ENCODE results near the gene TMEM178A.

The TMEM178A gene

DNA sequence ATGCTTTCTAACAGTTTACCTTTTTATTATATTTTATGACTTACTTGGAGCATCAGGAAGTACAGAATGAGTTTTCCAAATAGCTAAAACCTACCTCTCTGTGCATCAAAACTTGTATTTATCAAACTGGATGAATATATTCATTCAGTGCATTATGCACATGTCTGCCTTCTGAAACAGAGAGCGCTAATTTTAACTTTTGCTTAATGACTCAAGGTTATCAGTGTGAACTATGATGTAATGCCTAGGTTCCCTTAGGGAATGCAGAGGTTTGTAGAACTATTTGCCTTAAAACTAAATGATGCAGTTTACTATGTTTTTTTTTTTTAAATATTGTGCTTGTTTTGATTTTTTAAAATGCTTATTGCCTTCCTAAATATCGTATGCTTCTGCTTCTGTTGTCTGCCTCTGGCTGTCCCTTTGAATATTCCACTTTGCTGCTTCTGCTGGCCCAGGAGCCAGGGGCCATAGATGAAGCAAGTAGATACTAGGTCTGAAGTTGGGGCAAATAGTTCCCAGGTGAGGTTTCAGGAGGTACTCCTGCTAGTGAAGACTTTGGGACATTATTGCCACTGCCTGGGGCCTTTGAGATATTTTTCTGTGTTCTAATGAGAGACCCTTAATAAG, 16.5 kb downstream of the TMEM178A start:
- H3K9ac ChIP-seq, result no peak overlapping the region
- H3K9me3 ChIP-seq (replicated peaks in 1 of 11), result peaks cover 4 to 17% (median 10%) of the 10 kb centered on the region in 11 experiments; a peak in 18 of 22 replicates
- H3K4me2 ChIP-seq, result no peak overlapping the region
- H4K20me1 ChIP-seq, result no peaks in the 10 kb centered on the region
- H3K4me1 ChIP-seq, result peaks cover 0 to 5% (median 0%) of the 10 kb centered on the region in 10 experiments; a peak in 1 of 20 replicates
- H3K36me3 ChIP-seq, result no peaks in the 10 kb centered on the region
- H3K4me3 ChIP-seq, result no peak overlapping the region
- no peaks in the 10 kb centered on the region for H3K27me3 ChIP-seq
- TF ChIP-seq Cebpa-rat (IDR thresholded peaks at IDR 0.05), result no peak
- no peak overlapping the region for H3K27ac ChIP-seq

DNA sequence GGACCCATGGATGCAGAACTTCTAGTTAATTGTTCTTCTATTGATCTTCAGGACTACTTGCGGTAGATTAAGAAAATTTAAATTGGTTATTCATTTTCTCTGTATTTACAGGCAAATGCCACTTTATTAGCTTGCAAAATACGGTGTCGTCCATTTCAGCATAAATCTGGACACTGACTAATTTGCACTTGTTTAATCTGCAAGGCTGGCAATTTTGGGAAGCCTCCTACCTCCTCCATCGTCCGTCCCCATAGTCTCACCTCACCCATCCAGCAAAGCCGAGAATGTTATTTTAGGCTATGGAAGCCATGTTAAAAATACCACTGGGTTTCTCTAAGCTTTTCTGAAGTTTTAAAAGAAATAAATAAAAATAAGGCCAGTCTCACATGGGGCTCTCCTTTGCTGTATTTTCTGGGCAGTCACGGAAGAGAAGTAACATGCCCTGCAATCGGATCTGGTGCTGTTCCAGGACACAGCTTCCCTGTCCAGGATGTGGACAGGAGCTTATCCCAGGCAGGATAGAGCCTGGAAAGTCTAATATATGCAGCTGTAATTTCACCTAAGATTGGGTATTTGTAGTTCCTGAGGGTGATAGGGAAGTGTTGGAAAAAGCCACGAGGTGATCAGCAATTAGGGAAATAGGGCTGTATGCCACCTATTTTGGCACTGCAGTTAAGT, 17.4 kb downstream of the TMEM178A start:
- no peak overlapping the region for H3K27ac ChIP-seq
- no peak overlapping the region for H3K4me3 ChIP-seq
- no peaks in the 10 kb centered on the region for H3K36me3 ChIP-seq
- no peak overlapping the region for H3K9ac ChIP-seq
- H4K20me1 ChIP-seq, result no peaks in the 10 kb centered on the region
- H3K4me1 ChIP-seq, result peaks cover 0 to 5% (median 0%) of the 10 kb centered on the region in 10 experiments; a peak in 1 of 20 replicates
- H3K27me3 ChIP-seq, result no peaks in the 10 kb centered on the region
- no peak overlapping the region for H3K4me2 ChIP-seq
- peaks cover 2 to 8% (median 7%) of the 10 kb centered on the region in 11 experiments; a peak in 18 of 22 replicates for H3K9me3 ChIP-seq (replicated peaks in 1 of 11)
- TF ChIP-seq Cebpa-rat (IDR thresholded peaks at IDR 0.05), result no peak

DNA sequence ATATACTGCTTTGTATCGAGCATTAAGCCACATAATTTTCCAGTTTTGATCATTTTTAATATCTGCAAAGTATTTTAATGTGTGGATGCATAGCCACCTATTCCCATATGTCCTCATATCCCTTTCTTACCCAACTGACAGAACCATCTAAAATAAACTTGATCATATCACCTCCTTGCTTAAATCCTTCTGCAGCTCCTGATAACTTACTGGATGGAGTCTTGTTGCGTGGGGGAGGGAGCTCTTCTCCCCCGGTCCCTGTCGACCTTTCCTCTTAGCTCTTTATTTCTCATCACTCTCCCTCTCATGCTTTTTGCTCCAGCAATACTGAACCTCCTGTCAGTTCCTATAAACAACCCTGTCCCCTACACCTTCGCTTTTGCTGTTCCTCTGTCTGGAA, 18.7 kb downstream of the TMEM178A start:
- Histone ChIP-seq H3K9ac (no peak overlapping the region), H3K4me3 (no peak overlapping the region), H3K9me3 (replicated peaks in 1 of 11) (no peaks in the 10 kb centered on the region), H3K27me3 (no peaks in the 10 kb centered on the region), H4K20me1 (no peaks in the 10 kb centered on the region), H3K4me2 (no peak overlapping the region), H3K27ac (no peak overlapping the region), H3K4me1 (peaks cover 0 to 5% (median 0%) of the 10 kb centered on the region in 10 experiments; a peak in 1 of 20 replicates), H3K36me3 (no peaks in the 10 kb centered on the region)
- no peak for TF ChIP-seq Cebpa-rat (IDR thresholded peaks at IDR 0.05)

DNA sequence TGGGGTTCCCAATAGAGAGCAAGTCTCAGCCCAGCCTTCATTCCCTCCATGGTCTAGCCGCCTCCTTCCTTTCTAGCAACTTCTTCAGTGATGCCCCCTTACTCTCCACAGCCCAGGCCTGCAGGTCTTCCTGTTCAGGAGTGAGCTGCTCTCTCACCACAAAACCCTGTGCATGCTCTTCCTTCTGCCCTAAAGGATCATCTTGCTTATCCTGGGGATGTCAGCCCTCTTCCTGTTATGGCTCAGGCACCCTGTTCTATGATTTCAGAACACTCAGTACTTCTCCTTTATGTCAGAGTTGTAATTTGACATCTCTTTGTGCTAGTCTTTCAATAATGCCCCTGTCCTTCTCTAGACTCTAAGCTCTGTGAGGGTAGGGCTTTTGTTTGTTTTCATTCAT, 19.4 kb downstream of the TMEM178A start:
- Histone ChIP-seq H3K4me1 (peaks cover 0 to 5% (median 0%) of the 10 kb centered on the region in 10 experiments; a peak in 1 of 20 replicates), H3K27me3 (no peaks in the 10 kb centered on the region), H3K36me3 (no peaks in the 10 kb centered on the region), H3K9me3 (replicated peaks in 1 of 11) (peaks cover 0 to 3% (median 0%) of the 10 kb centered on the region in 11 experiments; a peak in 1 of 22 replicates), H3K4me3 (no peak overlapping the region), H3K27ac (no peak overlapping the region), H4K20me1 (no peaks in the 10 kb centered on the region), H3K9ac (no peak overlapping the region), H3K4me2 (no peak overlapping the region; a peak in 1 of 22 replicates)
- TF ChIP-seq Cebpa-rat (IDR thresholded peaks at IDR 0.05), result no peak

DNA sequence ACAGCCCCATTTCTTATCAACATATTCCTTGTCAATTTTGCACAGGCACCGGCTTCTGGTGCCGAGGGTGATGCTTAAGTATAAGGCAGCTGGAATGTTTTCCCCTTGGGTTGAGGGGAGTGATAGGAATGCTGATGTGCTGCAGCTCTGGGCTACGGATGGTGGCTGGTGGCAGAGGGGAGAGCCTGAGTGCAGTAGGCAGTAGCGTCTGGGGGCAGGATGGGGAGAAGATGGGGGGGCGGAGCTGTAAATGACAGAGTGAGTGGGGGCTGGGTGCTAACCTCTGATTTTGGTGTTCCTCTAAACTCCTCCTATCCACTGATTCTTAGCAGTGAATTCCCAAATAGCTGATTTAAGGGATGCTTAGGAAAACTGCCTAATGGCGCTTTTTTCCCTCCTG, 20.7 kb downstream of the TMEM178A start:
- Histone ChIP-seq H3K4me2 (no peak overlapping the region), H3K4me3 (no peak overlapping the region), H3K36me3 (no peaks in the 10 kb centered on the region), H4K20me1 (no peaks in the 10 kb centered on the region), H3K9me3 (replicated peaks in 1 of 11) (peaks cover 0 to 16% (median 3%) of the 10 kb centered on the region in 11 experiments; a peak in 6 of 22 replicates), H3K27ac (no peak overlapping the region), H3K9ac (no peak overlapping the region), H3K4me1 (peaks cover 0 to 5% (median 0%) of the 10 kb centered on the region in 10 experiments; a peak in 1 of 20 replicates), H3K27me3 (no peaks in the 10 kb centered on the region)
- TF ChIP-seq Cebpa-rat (IDR thresholded peaks at IDR 0.05), result no peak

DNA sequence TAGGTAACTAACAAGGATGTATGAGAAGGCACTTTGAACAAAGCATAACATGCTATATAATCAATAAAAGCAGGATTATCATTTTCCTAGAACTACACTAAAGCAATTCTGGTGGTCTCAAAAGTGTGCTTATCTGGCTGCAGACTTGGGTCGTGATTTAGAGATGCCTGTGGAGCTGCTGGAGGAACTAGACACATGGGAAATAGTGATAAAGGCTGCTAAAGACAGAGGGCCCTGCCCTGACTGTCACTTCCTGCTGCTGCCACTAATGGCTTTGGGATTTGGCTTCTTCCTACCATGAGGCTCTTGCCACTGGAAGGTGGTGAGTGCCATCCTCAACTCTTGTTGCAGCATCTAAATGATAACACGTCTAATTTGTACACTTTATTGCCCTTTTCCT, 22.5 kb downstream of the TMEM178A start:
- Histone ChIP-seq H4K20me1 (no peaks in the 10 kb centered on the region), H3K4me2 (no peak overlapping the region), H3K27ac (no peak overlapping the region), H3K27me3 (no peaks in the 10 kb centered on the region), H3K4me1 (peaks cover 0 to 5% (median 0%) of the 10 kb centered on the region in 10 experiments; a peak in 1 of 20 replicates), H3K9me3 (replicated peaks in 1 of 11) (peaks cover 0 to 17% (median 3%) of the 10 kb centered on the region in 11 experiments; a peak in 6 of 22 replicates), H3K9ac (no peak overlapping the region), H3K36me3 (no peaks in the 10 kb centered on the region), H3K4me3 (no peak overlapping the region)
- no peak for TF ChIP-seq Cebpa-rat (IDR thresholded peaks at IDR 0.05)

DNA sequence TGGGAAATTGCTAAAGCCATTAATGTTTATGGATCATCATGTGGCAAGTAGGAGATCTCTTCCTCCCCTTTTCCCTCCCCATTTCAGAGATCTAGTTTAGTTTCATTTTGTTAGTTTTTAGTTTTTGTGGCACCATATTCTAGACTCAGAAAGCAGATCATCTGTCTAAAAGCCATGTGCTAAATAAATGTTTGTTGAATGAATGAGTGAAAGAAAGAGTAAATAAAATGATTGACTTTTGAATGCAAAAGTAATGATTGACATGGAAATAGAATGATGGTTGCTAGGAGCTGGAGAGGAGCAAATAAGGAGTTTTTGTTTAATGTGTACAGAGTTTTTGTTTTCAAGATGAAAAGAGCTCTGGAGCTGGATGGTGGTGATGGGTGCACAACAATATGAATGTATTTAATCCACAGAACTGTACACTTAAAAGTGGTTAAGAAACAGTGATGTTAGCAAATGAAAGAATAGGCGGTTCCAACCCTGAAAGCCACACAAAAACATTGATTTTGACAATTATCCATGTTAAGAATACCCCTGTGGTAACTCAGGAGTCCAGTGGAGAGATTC, 23.6 kb downstream of the TMEM178A start:
- Histone ChIP-seq H3K4me3 (no peak overlapping the region), H3K27ac (no peak overlapping the region), H3K36me3 (no peaks in the 10 kb centered on the region), H4K20me1 (no peaks in the 10 kb centered on the region), H3K9me3 (replicated peaks in 1 of 11) (peaks cover 0 to 17% (median 3%) of the 10 kb centered on the region in 11 experiments; a peak in 6 of 22 replicates), H3K4me1 (peaks cover 0 to 5% (median 0%) of the 10 kb centered on the region in 10 experiments; a peak in 1 of 20 replicates), H3K27me3 (no peaks in the 10 kb centered on the region), H3K9ac (no peak overlapping the region), H3K4me2 (no peak overlapping the region)
- no peak for TF ChIP-seq Cebpa-rat (IDR thresholded peaks at IDR 0.05)

DNA sequence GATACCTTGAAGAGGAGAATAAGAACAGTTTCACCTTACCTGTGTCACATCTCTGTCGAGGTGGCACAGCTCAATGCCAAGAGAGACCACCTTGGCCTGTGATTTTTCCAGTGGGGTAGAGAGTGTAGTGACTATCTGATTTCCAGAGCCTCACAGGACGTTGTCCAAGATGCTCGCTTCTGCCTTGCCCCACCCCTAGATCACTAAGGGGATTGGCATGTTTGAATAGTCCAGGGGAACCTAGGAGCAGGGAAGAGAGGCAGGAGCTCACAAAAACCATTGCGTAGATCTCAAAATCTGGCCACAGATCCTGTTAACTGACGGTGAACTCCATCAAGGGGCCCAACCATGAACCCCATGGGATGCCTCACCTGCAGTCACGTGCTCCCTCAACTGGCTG, 24.2 kb downstream of the TMEM178A start:
- Histone ChIP-seq H3K4me3 (no peak overlapping the region), H3K9me3 (replicated peaks in 1 of 11) (peaks cover 0 to 17% (median 3%) of the 10 kb centered on the region in 11 experiments; a peak in 6 of 22 replicates), H3K36me3 (no peaks in the 10 kb centered on the region), H3K4me1 (peaks cover 0 to 5% (median 0%) of the 10 kb centered on the region in 10 experiments; a peak in 1 of 20 replicates), H3K27ac (no peak overlapping the region), H4K20me1 (no peaks in the 10 kb centered on the region), H3K9ac (no peak overlapping the region), H3K4me2 (no peak overlapping the region), H3K27me3 (no peaks in the 10 kb centered on the region)
- TF ChIP-seq Cebpa-rat (IDR thresholded peaks at IDR 0.05), result no peak

DNA sequence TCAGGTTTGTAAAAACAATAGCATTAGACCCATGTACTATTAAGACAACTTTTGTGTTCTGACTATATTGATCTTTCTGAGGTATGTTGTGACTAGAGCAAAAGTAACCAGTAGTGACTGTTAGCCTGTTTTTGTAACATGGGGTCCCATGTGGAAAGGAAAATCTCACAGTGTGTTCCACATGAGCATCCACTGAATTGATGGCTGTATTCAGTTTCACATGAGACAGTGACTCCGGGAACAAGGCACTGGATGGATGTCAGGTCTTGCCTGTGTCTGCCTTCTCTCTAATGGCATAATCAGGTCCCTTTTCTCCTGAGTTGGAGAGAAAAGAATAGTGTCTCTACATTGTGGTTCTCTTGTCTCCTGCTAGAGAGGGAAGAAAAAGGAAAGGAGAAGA, 27.5 kb downstream of the TMEM178A start:
- TF ChIP-seq Cebpa-rat (IDR thresholded peaks at IDR 0.05), result no peak
- Histone ChIP-seq H4K20me1 (no peaks in the 10 kb centered on the region), H3K4me2 (no peak overlapping the region), H3K4me3 (no peak overlapping the region), H3K27me3 (no peaks in the 10 kb centered on the region), H3K36me3 (no peaks in the 10 kb centered on the region), H3K27ac (no peak overlapping the region), H3K4me1 (no peaks in the 10 kb centered on the region), H3K9me3 (replicated peaks in 1 of 11) (peaks cover 0 to 17% (median 3%) of the 10 kb centered on the region in 11 experiments; a peak in 6 of 22 replicates), H3K9ac (no peak overlapping the region)

Data from BLaER1 treated with 17β-estradiol and CSF1 and Interleukin-3, amounts not matched to agents 10 nM and 100 nM (cell line).